ENCODE data around the gene CLECL1.

Gene CLECL1

DNA sequence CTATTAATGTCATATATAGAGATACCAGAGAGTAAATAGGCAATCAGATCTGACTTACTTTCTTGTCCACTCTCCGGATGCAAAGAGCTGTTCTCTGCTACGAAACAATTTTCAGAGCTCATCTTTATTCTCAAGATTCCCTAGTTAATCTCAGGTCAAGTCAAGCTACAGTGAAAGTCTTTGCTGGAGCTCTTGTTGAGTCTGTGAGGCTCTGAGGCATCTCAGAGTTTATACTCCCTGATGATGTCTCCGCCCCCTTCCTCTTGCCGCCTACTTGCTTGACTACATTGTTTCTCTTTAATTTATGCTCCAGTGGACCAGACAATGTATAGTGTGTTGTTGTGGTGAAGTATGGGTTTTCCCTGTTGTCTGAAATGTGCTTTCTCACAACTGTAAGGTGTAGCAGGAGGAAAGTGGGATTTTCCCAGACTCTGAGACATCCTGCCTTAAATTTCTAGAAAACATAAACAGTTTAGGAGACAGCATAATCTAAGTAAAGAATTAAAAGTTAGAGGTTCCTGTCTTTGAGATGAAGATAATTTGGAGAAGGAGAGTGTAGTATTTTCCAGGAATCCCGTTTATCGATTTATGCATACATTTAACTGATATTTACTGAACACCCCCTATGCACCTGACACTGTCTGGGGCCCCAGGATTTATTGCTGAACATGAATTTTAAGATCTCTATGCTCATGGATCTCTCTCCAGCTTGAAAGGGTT lies 28.0 kb upstream of the CLECL1 start, which contains the start of gene CD69:
CD69 (minus strand) TSS at position 203 of the 720 bp plus-strand sequence; CDS start at position 122, 81 bp downstream.
- TF ChIP-seq FOXP2 (optimal IDR thresholded peaks at IDR 0.05; ENCODE audit: borderline replicate concordance, extremely low read depth, extremely low read length, insufficient read depth) (no peak), POLR2AphosphoS5 (IDR thresholded peaks at IDR 0.05; ENCODE audit: low read depth, low read length) (no peak), TAF1 (IDR thresholded peaks at IDR 0.05; ENCODE audit: borderline replicate concordance, insufficient read depth, low read length) (no peak), REST (IDR thresholded peaks at IDR 0.05; ENCODE audit: insufficient read depth in 1 of 2, low read depth in 2 of 2, low read length in 2 of 2) (no peak), SIN3A (IDR thresholded peaks at IDR 0.05; ENCODE audit: borderline replicate concordance, insufficient read depth, low read length) (no peak)

- TF ChIP-seq POLR2AphosphoS5 (IDR thresholded peaks at IDR 0.05; ENCODE audit: low read depth, low read length), result no peak
- no peak for TF ChIP-seq TAF1 (IDR thresholded peaks at IDR 0.05; ENCODE audit: borderline replicate concordance, insufficient read depth, low read length)
- no peak for TF ChIP-seq SIN3A (IDR thresholded peaks at IDR 0.05; ENCODE audit: borderline replicate concordance, insufficient read depth, low read length)
- TF ChIP-seq FOXP2 (optimal IDR thresholded peaks at IDR 0.05; ENCODE audit: borderline replicate concordance, extremely low read depth, extremely low read length, insufficient read depth), result no peak
- TF ChIP-seq REST (IDR thresholded peaks at IDR 0.05; ENCODE audit: insufficient read depth in 1 of 2, low read depth in 2 of 2, low read length in 2 of 2), result no peak
Measured at GRCh38 chr12:9760120-9760519, 27.2 kb upstream of the CLECL1 start.

DNA sequence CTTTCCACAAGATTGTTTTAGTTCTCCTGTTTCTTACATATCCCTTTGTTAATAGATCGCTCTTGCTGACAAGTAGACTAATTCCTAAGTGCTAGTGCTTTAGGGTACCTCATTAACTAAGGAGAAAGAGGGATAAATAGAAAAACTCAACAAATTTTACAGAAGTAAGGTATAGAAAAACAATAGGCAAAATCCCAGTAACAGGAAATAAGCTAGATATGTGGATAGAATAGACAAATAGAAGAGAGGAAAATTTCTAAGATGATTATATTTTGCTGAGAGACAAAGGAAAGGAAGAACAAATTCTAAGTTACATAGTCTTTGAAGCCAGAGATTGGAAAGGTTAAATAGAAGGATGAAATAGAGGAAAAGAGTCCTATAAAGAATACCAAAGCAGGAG lies 26.8 kb upstream of the CLECL1 start:
- TF ChIP-seq REST (IDR thresholded peaks at IDR 0.05; ENCODE audit: insufficient read depth in 1 of 2, low read depth in 2 of 2, low read length in 2 of 2) (no peak), SIN3A (IDR thresholded peaks at IDR 0.05; ENCODE audit: borderline replicate concordance, insufficient read depth, low read length) (no peak)

DNA sequence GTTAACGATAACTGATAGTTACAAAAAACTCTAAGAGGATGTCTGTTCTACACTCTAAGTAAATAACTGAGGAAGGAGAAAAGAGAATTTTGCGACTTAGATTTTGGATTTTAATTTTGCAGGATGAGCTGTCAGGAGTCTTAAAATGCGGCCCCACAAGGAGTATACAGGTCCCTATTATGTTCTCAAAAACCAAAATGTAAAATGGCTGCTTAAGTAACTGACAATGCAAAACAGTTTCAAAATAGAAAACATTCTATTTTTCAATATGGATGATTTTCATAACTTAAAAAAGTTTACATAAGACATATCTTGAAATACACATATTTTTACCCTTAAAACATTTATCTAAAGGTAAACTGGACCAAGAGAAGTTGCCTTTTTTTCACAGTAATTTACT lies 25.2 kb upstream of the CLECL1 start:
- TF ChIP-seq REST (IDR thresholded peaks at IDR 0.05; ENCODE audit: insufficient read depth in 1 of 2, low read depth in 2 of 2, low read length in 2 of 2), result no peak
- no peak for TF ChIP-seq POLR2AphosphoS5 (IDR thresholded peaks at IDR 0.05; ENCODE audit: low read depth, low read length)
- no peak for TF ChIP-seq FOXP2 (optimal IDR thresholded peaks at IDR 0.05; ENCODE audit: borderline replicate concordance, extremely low read depth, extremely low read length, insufficient read depth)
- no peak for TF ChIP-seq TAF1 (IDR thresholded peaks at IDR 0.05; ENCODE audit: borderline replicate concordance, insufficient read depth, low read length)
- TF ChIP-seq SIN3A (IDR thresholded peaks at IDR 0.05; ENCODE audit: borderline replicate concordance, insufficient read depth, low read length), result no peak
